Bone marrow (tissue), 2 donors: ENCODE measurements around the gene SRPK1.
"Not testable (repeated sequence)": the region's sequence is repeated elsewhere in the genome, so short reads cannot be mapped to it uniquely, and the experiment has no call there.

Experiments used
- DNase-seq, 2 donors: peaks; one replicate each; lab custom pipeline; 2025; lab: John Stamatoyannopoulos, UW

SRPK1 gene

DNA sequence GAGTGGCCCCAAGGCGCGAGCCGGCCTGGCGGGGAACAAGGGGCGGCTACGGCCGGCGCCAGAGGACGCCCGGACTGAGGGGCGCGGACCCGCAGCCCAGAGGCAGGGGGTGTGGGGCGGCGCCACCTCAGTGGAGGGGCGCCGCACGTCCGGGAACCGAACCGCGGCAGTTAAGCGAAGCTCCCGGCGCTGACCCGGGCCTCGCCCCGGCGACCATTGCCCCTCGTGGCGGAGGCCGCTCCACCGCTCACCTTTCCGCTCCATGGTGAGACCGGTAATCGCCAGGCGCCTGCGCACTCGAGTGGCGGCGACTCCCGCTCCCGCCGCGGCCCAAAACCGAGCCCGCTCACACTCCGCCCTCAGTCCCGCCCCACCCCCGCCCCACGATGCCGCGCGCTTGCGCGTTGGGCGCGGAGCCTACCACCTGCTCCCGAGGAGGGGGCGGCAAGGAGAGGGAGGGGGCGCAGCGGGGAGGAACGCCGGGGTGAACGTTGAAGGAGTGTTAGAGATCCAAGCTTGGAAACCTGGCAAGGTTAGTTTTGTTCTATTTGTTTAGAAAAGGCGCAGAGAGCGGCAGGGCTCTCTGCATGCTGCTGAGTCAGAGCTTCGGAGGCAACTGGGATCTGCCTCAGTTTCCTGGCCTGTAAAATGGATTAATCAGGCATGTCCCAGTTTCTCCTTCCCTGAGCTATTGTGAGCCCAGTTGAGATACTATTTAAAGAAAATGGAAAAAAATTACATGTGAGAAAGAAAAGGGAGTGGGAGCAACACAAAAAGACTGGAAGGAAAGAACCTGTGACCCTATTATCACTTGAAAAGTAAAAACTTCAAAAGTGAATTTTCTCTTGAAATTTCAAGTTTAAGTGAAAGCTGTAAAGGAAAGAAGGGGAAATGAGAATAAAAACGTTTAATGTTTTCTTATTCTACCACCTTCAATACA, at the start of gene SRPK1:
TSS of gene SRPK1 (minus strand) at position 306 of the 940 bp plus-strand sequence. CDS start at position 264, 42 bp downstream.
- DNase-seq, result peak; percentile 51 to 77

DNA sequence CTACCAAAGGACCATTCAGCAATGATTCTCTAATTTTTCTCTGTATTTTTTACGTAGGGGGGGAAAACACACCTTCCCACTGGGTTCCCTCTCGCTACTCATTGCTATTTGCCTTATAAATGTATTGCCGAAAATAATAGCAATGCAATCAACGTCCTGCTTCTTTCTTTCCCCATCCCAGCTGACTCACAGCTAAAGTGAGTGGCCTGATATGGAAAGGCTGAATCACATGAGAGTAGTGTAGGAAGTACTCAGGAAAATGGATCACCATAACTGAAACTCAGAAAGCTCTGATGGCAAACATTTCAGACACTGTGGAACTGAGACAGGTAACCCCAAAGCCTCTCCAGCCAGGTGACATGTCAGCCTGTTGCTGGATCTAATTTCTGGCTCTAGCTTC, 49.3 kb upstream of the SRPK1 start:
- DNase-seq, result no peak

DNA sequence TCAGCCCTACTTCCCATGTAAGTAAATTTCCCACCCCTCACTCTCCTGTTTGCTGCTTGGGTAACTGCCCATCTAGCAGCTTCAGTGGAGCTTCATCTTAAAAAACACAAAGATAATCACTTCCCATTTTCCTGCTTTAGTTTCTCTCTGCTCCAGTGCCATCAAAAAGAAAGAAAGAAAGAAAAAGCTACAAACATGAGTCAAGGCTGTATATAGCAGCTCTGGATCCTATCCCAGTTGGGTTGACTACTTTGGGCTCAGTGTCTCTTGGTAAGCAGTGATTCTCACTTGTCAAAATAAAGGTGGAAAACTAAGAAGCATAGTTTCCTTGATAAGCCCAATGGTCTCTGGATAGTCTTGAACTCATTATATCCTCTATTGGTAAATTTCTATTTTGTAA, 48.7 kb upstream of the SRPK1 start:
- DNase-seq, result no peak

DNA sequence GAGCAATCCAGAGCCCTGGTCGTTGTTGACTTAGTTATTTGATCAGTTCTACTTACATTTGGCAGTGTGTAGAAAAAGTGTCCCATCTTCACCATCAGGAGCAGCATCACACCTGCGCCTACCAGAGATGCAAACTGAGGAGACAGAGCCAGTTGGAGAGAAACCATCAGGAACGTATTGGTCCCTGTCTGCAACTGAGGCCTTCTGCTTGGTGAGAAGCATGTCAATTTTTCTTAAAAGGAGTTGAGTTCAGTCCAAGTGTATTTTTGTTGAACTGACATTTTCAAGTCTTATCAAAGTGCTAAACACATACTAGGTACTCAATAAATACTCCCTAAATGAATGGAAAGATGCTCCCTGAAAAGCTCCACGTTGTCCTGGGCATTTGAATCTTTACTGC, 47.9 kb upstream of the SRPK1 start:
- DNase-seq, result no peak

DNA sequence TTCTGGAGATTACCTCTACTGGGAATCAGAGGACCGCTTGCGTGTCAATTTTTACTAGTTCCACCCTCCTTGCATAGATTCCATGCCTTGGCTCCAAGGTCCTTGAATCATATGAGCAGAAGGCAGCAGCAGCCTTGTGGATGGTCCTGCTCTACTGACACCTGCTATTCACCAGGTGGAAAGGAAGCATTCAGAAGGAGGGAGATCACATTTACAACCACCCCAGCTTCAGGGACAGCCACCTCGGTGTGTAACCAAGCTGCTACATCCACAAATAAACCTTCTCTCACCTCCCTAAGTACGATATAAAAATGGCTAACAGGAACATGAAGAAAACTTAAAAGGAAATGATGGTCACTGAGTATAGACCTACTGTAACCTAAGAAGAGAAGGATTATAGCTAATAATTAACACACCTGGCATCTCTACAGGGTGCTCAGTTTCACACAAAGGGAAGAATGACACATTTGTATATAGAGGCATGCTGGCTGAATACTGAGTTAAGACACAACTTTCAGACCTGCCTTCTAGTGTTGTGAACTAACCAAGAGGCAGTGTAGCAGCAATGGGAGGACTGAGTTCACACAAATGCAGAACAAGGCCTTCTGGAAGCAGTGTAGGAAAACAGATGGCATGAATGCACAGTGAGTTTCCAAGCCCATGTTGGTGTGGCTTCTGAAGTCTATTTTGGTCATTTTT, 46.3 kb upstream of the SRPK1 start:
- DNase-seq, result no peak

DNA sequence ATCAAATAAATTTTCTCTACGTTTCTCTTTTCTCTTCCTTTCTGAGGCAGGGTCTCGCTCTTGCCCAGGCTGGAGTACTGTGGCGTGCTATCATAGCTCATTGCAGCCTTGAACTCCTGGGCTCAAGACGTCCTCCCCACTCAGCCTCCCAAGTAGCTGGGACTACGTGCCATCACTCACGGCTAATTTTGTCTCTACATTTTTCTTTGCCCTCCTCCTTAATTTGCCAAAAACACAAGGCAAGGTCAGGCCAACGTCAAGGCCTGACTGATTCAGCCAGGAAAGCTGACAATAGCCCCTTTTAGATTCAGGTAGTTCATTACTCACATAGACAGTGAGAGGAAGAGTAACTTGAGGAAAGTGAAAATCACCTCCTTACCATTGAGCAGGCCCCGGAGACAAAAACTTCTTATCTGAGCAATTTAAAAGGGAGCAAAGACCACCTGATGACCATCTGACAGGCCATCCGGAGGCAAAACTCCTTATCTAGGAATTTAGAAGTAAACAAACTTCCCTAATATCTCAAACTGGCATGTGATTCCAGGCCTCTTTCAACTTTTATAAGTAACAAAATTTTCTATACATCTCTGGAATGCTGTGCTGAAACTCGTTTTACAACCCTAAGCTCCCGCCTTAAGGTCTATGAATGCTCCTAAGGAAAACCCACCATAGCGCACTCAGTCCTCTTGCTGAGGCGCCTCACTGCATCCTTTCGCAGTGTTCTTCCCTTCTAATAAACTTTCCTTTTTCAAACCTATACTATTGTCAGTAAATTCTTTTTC, 42.1 kb upstream of the SRPK1 start:
- no peak for DNase-seq

DNA sequence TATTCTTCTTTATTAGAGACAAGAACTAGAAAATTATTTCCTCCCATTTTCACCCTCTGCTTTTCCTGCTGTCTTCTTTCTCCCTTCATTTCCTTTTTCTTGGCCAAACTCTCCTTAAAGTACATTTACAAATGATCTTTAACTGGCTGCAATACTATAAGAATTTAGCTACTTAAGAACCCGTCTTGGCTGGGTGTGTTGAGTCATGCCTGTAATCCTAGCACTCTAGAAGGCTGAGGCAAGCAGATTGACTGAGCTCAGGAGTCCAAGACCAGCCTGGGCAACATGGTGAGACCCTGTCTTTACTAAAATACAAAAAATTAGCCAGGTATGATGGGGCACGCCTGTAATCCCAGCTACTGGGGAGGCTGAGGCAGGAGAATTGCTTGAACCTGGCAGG, 39.3 kb upstream of the SRPK1 start:
- DNase-seq, result no peak

DNA sequence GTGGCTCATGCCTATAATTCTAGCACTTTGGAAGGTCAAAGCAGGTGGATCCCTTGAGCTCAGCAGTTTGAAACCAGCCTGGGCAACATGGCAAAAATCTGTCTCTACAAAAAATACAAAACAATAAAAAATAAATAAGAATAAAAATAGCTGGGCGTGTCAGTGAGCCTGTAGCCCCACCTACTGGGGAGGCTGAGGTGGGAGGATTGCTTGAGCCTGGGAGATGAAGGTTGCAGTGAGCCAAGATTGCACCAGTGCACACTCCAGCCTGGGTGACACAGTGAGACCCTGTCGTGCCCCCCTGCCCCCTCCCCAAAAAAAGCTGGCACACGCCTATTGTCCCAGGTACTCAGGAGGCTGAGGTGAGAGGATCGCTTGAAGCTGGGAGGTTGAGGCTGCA, 35.1 kb upstream of the SRPK1 start:
- DNase-seq, result no peak

DNA sequence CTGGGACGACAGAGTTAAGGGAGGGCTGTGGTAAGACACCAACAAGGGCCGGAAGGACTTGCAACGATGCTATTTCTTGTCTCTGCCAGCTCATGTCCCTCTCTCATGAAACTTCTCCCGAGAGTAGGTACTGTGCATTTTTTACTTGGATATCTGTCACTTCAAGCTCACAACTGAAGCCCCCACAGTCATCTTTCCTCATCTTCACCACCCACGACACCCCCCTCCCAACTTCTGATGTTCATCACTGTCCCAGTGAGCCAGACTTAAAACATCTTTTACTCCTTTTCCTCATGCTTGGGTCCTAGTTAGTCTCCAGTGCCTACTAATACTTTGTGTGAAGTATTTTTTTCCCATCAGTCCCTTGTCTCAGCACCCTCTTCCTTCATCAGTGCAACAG, 34.6 kb upstream of the SRPK1 start:
- no peak for DNase-seq

DNA sequence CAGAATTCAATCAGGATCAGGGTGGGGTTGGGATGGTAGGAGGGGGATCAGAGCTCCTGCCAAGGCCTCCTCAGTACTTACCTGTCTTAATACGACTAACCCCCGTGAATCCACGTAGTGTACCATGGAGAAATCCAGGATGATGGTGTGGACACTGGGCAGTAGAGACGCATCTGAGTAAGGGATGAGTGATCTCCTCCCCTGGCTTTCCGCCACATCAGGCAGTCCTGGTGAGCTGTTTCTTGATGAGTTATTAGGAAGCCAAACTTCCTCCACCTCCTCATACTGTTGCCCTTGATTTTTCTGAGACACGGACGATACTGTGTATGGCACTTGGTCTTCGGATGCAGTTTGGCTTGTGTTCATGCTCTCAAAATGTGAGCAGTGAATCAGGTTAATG, 34.2 kb upstream of the SRPK1 start:
- DNase-seq, result no peak

DNA sequence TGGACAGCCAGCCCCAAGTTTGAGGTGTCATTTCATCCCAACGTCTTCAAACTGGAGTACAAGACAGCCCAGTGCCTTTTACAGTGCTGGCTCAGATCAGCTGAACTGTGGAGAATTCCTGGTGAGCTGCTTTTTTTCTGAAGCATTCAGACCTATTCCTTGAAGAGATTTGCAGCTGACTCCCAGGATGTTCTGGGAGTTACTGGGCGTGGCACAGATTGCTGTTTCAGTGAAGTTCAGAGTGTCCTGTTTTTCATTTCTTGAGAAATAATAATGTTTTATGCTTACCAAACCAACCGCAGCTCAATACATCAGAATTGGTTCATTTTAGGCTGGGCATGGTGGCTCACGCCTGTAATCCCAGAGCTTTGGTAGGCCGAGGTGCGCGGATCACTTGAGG, 33.4 kb upstream of the SRPK1 start:
- no peak for DNase-seq

DNA sequence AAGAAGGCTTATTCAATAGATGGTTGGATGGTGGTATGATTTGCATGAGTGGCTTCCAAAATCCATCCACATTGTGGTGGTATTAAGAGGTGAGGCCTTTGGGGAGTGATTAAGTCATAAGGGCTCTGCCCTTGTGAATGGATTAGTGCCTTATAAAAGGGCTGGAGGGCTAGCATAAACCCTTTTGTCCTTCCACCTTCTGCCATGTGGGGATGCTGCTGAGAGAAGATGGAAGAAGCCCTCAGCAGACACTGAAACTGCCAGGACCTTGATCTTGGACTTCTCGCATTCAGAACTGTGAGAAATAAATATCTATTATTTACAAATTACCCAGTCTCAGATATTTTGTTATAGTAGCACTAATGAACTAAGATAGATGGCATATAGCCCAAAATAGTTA, 27.8 kb upstream of the SRPK1 start:
- DNase-seq, result no peak

DNA sequence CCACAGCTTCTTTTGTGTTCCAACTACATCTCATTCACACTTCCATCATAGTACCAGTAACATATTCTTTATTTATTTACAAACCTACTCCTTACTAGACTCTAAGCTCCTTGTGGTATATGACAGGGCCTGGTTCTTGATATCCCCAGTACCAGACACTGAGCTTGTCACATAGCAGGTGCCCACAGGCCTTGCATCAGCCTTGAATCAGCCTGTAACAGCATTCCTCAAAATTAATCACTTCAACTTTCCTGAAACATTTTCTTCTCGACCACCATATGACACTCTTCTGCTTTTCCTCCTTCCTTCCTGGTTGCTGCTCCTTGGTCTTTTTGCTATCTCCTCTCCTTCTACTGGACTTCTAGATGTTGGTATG, 24.7 kb upstream of the SRPK1 start:
- DNase-seq, result no peak

DNA sequence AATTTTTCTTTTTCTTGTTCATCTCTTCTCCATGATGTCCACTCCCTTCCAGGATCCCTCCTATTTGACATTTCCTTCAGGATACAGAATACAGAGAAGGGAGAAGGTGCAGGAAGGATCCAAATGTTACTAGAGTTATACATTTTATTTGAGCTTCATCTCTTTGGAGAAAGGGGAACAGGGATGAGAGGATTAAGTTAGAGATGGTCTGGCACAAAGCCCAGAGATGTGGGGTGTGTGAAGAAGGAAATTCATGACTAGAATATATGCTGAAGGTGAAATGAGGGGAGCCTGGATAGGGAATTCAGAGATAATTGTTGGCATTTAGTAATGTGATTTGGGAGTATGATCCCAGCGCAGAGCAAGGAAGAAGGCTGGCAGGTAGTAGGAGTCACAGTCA, 22.5 kb upstream of the SRPK1 start:
- DNase-seq, result no peak

DNA sequence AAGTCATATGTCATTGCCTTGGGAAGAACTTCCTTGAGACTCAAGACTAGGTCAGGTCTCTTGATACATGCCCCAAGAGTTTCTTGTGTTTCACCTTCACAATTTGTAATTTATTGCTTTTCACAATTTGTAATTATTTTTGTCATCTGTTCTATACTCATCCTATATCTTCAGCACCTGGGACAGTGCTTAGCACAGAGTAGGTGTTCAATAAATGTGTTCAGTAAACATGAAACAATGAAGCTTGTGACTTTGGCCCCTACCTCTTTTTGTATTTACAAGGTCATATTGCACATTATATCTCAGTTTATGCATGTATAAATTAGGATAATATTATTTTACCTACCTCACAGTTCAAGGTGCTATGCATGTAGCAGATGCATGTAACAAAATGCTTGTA, 21.5 kb upstream of the SRPK1 start:
- DNase-seq, result no peak

DNA sequence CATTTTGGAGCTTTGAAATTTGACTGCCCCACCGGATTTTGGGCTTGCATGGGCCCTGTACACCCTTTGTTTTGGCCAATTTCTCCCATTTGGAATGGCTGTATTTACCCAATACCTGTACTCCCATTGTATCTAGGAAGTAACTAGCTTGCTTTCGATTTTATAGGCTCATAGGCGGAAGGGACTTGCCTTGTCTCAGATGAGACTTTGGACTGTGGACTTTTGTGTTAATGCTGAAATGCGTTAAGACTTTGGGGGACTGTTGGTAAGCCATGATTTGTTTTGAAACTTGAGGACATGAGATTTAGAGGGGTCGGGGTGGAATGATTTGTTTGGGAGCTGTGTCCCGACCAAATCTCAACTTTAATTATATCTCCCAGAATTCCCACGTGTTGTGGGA, 20.3 kb upstream of the SRPK1 start:
- not testable (repeated sequence) for DNase-seq

DNA sequence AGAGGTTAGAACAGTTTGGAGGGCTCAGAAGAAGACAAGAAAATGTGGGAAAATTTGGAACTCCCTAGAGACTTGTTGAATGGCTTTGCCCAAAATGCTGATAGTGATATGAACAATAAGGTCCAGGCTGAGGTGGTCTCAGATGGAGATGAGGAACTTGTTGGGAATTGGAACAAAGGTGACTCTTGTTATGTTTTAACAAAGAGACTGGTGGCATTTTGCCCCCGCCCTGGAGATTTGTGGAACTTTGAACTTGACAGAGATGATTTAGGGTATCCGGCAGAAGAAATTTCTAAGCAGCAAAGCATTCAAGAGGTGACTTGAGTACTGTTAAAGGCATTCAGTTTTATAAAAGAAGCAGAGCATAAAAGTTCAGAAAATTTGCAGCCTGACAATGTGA, 19.1 kb upstream of the SRPK1 start:
- not testable (repeated sequence) for DNase-seq

DNA sequence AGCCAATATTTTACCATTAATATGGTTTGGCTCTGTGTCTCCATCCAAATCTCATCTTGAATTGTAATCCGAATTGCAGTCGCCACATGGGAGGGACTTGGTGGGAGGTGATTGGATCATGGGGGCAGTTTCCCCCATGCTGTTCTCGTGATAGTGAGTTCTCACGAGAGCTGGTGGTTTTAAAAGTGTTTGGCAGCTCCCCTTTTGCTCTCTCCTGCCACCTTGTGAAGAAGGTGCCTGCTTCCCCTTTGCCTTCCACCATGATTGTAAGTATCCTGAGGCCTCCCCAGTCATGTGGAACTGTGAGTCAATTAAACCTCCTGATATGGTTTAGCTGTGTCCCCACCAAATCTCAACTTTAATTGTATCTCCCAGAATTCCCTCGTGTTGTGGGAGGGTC, 18.4 kb upstream of the SRPK1 start:
- DNase-seq, result not testable (repeated sequence)

DNA sequence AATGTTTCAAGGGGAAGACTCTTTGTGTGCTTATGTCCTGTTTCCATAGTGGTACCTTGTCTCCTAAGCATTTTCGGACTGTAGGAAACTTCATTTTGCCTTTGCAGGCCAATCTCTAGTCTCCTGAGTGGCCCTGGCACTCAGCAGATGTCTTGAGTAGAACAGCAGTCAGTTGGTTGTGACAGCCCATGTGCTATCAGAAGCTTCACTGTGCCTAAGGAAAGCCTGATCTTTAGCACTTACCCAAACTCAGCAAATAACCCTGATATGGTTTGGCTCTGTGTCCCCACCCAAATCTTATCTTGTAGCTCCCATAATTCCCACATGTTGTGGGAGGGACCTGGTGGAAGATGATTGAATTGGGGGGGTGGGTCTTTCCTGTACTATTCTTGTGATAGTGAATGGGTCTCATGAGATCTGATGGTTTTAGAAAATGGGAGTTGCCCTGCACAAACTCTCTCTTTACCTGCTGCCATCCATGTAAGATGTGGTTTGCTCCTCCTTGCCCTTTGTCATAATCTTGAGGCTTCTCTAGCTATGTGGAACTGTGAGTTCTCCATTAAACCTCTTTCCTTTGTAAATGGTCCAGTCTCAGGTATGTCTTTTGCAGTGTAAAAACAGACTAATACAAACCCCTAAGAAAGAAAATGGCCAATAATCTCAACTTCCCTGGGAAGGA, 15.9 kb upstream of the SRPK1 start:
- DNase-seq, result no peak

DNA sequence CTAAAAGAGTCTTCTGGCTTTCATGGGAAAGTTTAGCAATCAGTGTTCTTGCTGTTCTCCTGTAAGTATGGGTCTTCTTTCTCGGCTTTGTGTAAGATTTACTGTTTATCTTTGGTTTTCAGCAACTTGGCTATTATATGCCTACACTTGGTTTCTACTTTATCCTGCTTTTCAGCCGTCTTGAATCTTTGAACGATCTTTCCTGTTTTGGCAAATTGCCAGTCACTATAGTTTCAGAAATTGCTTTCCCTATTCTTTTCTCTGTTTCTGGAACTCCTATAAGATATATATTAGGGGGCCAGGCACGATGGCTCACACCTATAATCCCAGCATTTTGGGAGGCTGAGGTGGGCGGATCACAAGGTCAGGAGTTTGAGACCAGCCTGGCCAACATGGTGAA, 14.6 kb upstream of the SRPK1 start:
- no peak for DNase-seq

DNA sequence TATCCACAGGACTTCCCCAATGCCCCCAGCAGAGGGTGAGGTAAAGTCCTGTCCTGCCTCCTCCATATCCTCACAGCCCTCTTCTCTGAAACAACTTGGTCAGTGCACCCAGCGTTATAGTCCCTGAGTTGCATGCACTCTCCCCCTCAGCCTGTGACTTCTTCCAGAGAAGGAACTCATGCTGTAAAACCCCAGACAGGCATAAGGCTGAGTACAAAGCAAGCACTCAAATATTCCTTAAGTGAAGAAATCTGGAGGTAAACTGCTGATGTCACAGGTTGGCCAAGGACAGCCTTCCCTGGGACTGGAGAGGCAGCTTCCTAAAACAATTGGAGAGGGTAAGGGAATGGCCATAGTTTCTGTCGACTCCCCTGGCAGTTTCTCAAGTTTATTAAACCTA, 12.9 kb upstream of the SRPK1 start:
- no peak for DNase-seq

DNA sequence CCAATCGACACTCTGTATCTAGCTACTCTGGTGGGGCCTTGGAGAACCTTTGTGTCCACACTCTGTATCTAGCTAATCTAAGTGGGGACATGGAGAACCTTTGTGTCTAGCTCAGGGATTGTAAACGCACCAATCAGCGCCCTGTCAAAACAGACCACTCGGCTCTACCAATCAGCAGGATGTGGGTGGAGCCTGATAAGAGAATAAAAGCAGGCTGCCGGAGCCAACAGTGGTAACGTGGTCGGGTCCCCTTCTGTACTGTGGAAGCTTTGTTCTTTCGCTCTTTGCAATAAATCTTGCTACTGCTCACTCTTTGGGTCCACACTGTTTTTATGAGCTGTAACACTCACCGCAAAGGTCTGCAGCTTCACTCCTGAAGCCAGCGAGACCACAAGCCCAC, 11.0 kb upstream of the SRPK1 start:
- DNase-seq, result not testable (repeated sequence)
